GM12872 (cell line): ENCODE results near the gene GMPPA.

Experiments used
- CTCF ChIP-seq: IDR thresholded peaks from 3 replicates; pipeline ENCODE4 v1.5.1; 2011; ENCODE audit warnings: low read depth, mild to moderate bottlenecking, low read length, moderate library complexity; ENCODE audit not compliant: insufficient read depth

Gene GMPPA

GRCh38 chr2:219555956-219556355, 57.3 kb downstream of the GMPPA start:
- TF ChIP-seq CTCF, result no peak

- no peak for TF ChIP-seq CTCF
Observed at GRCh38 chr2:219556413-219556812, 57.7 kb downstream of the GMPPA start.
